ENCODE measurements around the gene BICRA. TPM values are rescaled to one million over a fixed set of nuclear protein-coding genes. Genes with fewer than 3 reads are reported as not detected.
"Not testable (repeated sequence)": the region's sequence is repeated elsewhere in the genome, so short reads cannot be mapped to it uniquely, and the experiment has no call there.

Gene BICRA
- total RNA-seq, 1 donor from 2014 or later: 5.2 TPM

DNA sequence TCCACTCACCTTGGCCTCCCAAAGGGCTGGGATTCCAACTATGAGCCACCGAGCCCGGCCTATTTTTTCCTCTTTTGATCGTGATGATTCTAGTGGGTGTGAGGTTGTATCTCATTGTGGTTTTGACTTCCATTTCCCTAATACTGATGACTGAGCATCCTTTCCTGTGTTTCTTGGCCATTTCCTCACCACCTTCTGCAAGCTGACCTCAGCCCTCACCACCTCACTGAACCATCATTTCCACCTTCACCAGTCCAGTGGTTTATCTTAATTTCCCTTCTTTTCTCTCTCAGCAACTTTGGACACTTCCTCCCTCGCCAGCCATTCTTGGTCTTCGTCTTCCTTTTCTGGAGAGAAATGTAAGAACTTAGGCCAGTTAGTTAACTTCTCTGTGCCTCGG lies 13.0 kb upstream of the BICRA start:
- Histone ChIP-seq H3K4me3 (no peak overlapping the region), H3K9me3 (no peaks in the 10 kb centered on the region), H3K27ac (no peak overlapping the region), H3K36me3 (no peaks in the 10 kb centered on the region), H3K4me1 (peaks cover 21% of the 10 kb centered on the region), H3K27me3 (no peaks in the 10 kb centered on the region)
- TF ChIP-seq POLR2AphosphoS5 (IDR thresholded peaks at IDR 0.05; ENCODE audit: insufficient read depth in 1 of 2, low read depth in 1 of 2) (no peak), POLR2A (IDR thresholded peaks at IDR 0.05) (no peak)
- TF ChIP-seq, protein P1, sequence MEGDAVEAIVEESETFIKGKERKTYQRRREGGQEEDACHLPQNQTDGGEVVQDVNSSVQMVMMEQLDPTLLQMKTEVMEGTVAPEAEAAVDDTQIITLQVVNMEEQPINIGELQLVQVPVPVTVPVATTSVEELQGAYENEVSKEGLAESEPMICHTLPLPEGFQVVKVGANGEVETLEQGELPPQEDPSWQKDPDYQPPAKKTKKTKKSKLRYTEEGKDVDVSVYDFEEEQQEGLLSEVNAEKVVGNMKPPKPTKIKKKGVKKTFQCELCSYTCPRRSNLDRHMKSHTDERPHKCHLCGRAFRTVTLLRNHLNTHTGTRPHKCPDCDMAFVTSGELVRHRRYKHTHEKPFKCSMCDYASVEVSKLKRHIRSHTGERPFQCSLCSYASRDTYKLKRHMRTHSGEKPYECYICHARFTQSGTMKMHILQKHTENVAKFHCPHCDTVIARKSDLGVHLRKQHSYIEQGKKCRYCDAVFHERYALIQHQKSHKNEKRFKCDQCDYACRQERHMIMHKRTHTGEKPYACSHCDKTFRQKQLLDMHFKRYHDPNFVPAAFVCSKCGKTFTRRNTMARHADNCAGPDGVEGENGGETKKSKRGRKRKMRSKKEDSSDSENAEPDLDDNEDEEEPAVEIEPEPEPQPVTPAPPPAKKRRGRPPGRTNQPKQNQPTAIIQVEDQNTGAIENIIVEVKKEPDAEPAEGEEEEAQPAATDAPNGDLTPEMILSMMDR (IDR thresholded peaks at IDR 0.05): no peak
- intact Hi-C loops (cut with DNase I): loop anchor here (10.0 kb wide), 1 partner anchor 99 kb away; no protein-coding TSS in a partner anchor
- DNase-seq (ENCODE audit: extremely low spot score in 2 of 2): no peak

DNA sequence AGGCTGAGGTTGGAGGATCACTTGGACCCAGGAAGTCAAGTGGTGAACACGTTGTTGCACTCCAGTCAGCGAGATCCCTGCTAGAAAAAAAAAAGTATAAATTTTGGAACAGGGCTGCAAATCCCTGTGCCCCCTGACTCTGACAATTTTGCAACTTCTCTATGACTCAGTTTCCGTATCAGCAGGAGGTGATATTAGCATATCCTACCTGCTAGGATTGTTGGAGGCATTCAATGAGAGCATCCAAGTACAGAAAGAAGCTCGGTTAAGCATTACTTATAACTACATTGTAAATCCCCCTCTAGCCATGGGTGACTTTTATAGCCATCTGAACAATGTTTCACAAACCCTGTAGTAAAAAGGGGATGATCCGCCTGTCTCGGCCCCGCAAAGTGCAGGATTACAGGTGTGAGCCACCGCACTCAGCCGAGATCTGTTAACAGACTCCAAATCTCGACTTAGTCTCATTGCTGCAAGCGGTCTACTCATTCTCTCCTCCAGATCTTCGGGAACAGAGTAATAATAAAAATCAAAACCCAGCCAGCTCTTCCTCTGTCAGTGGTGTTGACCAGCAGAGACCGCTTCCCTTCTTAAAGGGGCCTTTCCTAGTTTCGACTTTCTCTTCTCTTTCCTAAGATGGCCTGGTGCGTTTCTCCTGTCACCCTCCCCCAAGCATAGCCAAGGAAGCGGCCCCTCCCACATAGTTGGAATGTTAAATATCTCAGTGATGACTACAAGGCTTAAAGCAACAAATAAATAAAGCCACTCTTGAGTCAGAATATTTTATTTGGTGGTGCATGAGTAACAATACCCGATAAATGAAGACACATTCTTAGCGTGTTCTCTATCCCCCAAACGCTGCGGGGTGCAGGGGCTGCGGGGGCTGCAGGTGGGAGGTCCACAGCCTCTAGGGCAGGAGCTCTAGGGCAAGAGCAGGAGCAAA lies 10.3 kb upstream of the BICRA start:
- no peaks in the 10 kb centered on the region for H3K9me3 ChIP-seq
- H3K27ac ChIP-seq: peak overlapping the region; percentile 77
- no peak for TF ChIP-seq POLR2A (IDR thresholded peaks at IDR 0.05)
- TF ChIP-seq, protein P1 (IDR thresholded peaks at IDR 0.05): no peak
- peak; percentile 58 to 74 for TF ChIP-seq POLR2AphosphoS5 (IDR thresholded peaks at IDR 0.05; ENCODE audit: insufficient read depth in 1 of 2, low read depth in 1 of 2)
- H3K36me3 ChIP-seq: no peaks in the 10 kb centered on the region
- intact Hi-C loops (cut with DNase I): loop anchor here (10.0 kb wide), 1 partner anchor 96 kb away; no protein-coding TSS in a partner anchor
- peak in 1 of 2 donors; percentile 91 for DNase-seq (ENCODE audit: extremely low spot score in 2 of 2)
- no peaks in the 10 kb centered on the region for H3K27me3 ChIP-seq
- H3K4me3 ChIP-seq: peak overlapping the region; percentile 43 to 62
- peaks cover 25% of the 10 kb centered on the region for H3K4me1 ChIP-seq

DNA sequence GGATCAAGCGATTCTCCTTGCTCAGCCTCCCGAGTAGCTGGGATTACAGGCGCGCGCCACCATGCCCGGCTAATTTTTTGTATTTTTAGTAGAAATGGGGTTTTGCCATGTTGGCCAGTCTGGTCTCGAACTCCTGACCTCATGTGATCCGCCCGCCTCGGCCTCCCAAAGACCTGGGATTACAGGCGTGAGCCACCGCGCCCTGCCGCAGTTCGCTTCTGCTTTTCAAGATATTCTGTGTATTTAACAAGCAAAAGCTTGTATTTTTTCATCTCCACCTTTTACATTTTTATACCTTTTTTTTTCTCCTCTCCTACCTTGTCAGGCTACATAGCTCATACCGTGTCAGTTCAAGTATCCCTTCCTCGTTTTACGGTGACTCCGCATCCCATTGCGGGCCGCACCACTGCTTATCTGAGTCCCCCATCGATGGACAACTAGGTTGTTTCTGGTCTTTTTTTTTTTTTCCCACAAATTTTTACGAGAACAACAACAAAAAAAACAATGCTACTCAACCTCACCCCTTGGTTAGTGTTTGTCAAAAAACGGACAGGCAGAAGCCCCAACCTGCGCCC lies 9.2 kb upstream of the BICRA start:
- peak overlapping the region; percentile 77 for H3K27ac ChIP-seq
- H3K36me3 ChIP-seq; DNase-seq (ENCODE audit: extremely low spot score in 2 of 2); H3K9me3 ChIP-seq; H3K27me3 ChIP-seq: not testable (repeated sequence)
- peak overlapping the region; percentile 43 to 62 for H3K4me3 ChIP-seq
- H3K4me1 ChIP-seq: peaks cover 25% of the 10 kb centered on the region
- intact Hi-C loops (cut with DNase I): loop anchor here (10.0 kb wide), 2 partner anchors 85 to 95 kb away; partner anchors contain the start of gene NAPA

DNA sequence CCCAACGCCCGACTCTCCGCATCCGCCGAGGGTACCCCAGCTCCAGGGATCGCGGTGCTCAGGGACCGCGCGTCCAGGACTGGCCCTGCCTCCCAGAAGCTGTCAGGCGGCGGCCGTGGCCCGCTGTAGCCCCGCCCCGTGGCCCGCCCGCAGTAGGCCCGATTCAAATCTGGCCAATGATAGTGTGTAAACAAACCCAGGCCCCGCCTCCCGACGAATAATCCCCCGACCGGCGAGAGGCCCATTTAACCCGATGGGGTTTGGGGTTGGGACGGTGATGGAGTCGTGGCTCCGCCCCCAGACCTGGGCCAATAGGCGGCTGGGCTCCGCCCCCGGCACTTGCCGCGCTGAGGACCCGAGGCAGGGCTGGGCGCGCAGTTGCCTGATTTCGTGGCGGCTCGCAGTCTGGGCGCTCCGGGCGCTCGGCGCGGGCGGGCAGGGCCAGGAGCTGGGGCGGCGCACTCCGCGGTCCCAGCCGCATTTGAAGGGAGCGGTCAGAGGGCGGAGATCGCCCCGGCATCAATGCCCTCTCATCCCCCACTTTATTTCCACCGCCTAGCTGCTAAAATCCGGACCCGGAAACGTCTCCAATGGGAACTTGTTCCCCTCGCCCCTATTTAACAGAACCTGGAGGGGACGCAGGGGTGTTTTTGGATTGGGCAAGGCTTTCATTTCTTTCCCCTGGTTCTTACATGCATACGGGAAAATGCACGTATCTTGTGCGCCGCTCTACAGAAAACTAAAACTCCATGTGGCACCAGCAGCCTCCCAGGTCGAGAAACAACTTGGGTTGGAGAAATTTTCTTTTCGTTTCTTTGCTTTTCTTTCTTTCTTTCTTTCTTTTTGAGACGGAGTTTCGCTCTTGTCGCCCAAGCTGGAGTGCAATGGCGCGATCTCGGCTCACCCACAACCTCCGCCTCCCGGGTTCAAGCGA lies 8.4 kb upstream of the BICRA start:
- H3K9me3 ChIP-seq: no peaks in the 10 kb centered on the region
- intact Hi-C loops (cut with DNase I): loop anchor here (10.0 kb wide), 1 partner anchor 86 kb away; the partner anchor contains the start of gene NAPA
- peaks cover 25% of the 10 kb centered on the region for H3K4me1 ChIP-seq
- TF ChIP-seq POLR2A (IDR thresholded peaks at IDR 0.05): peak in 1 of 2 donors; percentile 88
- TF ChIP-seq POLR2AphosphoS5 (IDR thresholded peaks at IDR 0.05; ENCODE audit: insufficient read depth in 1 of 2, low read depth in 1 of 2): peak; percentile 91 to 98
- TF ChIP-seq, protein P1 (IDR thresholded peaks at IDR 0.05): no peak
- no peaks in the 10 kb centered on the region for H3K27me3 ChIP-seq
- peak overlapping the region; percentile 77 for H3K27ac ChIP-seq
- no peaks in the 10 kb centered on the region for H3K36me3 ChIP-seq
- H3K4me3 ChIP-seq: peak overlapping the region; percentile 43 to 62
- DNase-seq (ENCODE audit: extremely low spot score in 2 of 2): peak; percentile 98 to 99

Data from vagina (tissue), 2 donors.